Esophagus muscularis mucosa (tissue), 4 donors: ENCODE results near the gene RGS19. TPM values are rescaled to one million over a fixed set of nuclear protein-coding genes. Genes with fewer than 3 reads are reported as not detected.

Experiments used
- DNase-seq: peaks from one replicate; pipeline ENCODE4 v3.0.0-alpha.2; 2017; ENCODE audit errors: extremely low spot score
- H3K27ac ChIP-seq, 4 donors: fragments of 200-600 bp; sonication (generic); replicated peaks in 1 of 4; 1 replicate in 3 of 4; 2 replicates in 1 of 4; pipeline ENCODE4 v1.5.1; 2016 to 2019; ENCODE audit warnings: mild to moderate bottlenecking in 1 of 4
- H3K27me3 ChIP-seq, 4 donors: fragments of 200-600 bp; sonication (generic); one replicate each; pipeline versions ENCODE4 v1.5.1 to v1.6.0; 2016 to 2019
- H3K36me3 ChIP-seq, 4 donors: fragments of 200-600 bp; sonication (generic); one replicate each; pipeline ENCODE4 v1.5.1; 2016 to 2019
- H3K4me1 ChIP-seq, 4 donors: fragments of 200-600 bp; sonication (generic); one replicate each; pipeline ENCODE4 v1.5.1; 2016 to 2019
- H3K4me3 ChIP-seq, 4 donors: fragments of 200-600 bp; sonication (generic); 1 replicate in 2 of 4; 2 replicates in 2 of 4; pipeline ENCODE4 v1.5.1; 2016 to 2019; ENCODE audit warnings: mild to moderate bottlenecking in 4 of 4, moderate library complexity in 1 of 4
- H3K9me3 ChIP-seq, 4 donors: fragments of 200-600 bp; sonication (generic); 1 replicate in 3 of 4; 2 replicates in 1 of 4; pipeline ENCODE4 v1.5.1; 2016 to 2019
- CTCF ChIP-seq, 3 experiments: fragments of 200-600 bp in 2 of 3; fragments of 450-650 bp in 1 of 3; sonication (generic) in 2 of 3; IDR thresholded peaks; one replicate each; pipeline ENCODE4 v1.5.1; 2017 to 2019; ENCODE audit warnings: antibody characterized with exemption in 3 of 3, mild to moderate bottlenecking in 2 of 3, moderate library complexity in 1 of 3
- EP300 ChIP-seq: sonication (generic); formaldehyde crosslinking; IDR thresholded peaks from one replicate; pipeline ENCODE4 v1.6.1; 2017; ENCODE audit warnings: antibody characterized with exemption
- POLR2A ChIP-seq: fragments of 450-650 bp; IDR thresholded peaks from one replicate; pipeline ENCODE4 v1.6.1; 2017; ENCODE audit warnings: antibody characterized with exemption, moderate library complexity, mild to moderate bottlenecking, low read depth
- POLR2AphosphoS5 ChIP-seq, 2 donors: sonication (generic); formaldehyde crosslinking; IDR thresholded peaks; one replicate each; pipeline ENCODE4 v1.6.1; 2017; ENCODE audit warnings: antibody characterized with exemption in 2 of 2
- WGBS: methylation state at CpG from one replicate; pipeline ENCODE4 v1.1.5; 2018; 5-methylcytosine and 5-hydroxymethylcytosine counted together
- intact Hi-C: fragments of 100-400 bp; cut with DNase I; formaldehyde crosslinking; loops from one replicate; pipeline ENCODE4 v1.15.1; 2023
- total RNA-seq, 4 donors: library from RNA; depleted of rRNA; stranded (reverse); fragments of >200 nt; gene quantifications; one replicate each; pipeline versions ENCODE4 v1.1.0 to v1.2.1, GENCODE V29; 2016

Gene RGS19
- total RNA-seq, 4 donors from 2014 or later: 11.4 to 17.7 (median 12.7) TPM

GRCh38 chr20:64100566-64100888 is 21.2 kb upstream of the RGS19 start:
- peaks cover 0 to 89% (median 21%) of the 10 kb centered on the region in 4 donors for H3K27me3 ChIP-seq
- TF ChIP-seq POLR2AphosphoS5 (IDR thresholded peaks at IDR 0.05): no peak
- no peak for TF ChIP-seq CTCF (IDR thresholded peaks at IDR 0.05)
- no peak for TF ChIP-seq POLR2A
- TF ChIP-seq EP300: no peak
- no peaks in the 10 kb centered on the region for H3K9me3 ChIP-seq
- 74% methylated on average over 3 of the region's 4 CpGs for WGBS
- H3K27ac ChIP-seq: no peak overlapping the region
- peaks cover 0 to 6% (median 0%) of the 10 kb centered on the region in 4 donors for H3K36me3 ChIP-seq
- H3K4me3 ChIP-seq: no peak overlapping the region
- H3K4me1 ChIP-seq: peaks cover 9 to 15% (median 12%) of the 10 kb centered on the region in 4 donors
- no peak for DNase-seq
- intact Hi-C loops: no loop called here

GRCh38 chr20:64099880-64100565 is 20.7 kb upstream of the RGS19 start:
- WGBS: 78% methylated on average over 8 of the region's 14 CpGs

GRCh38 chr20:64099086-64099786 is 19.9 kb upstream of the RGS19 start:
- Histone ChIP-seq H3K36me3 (peaks cover 0 to 6% (median 0%) of the 10 kb centered on the region in 4 donors), H3K4me3 (no peak overlapping the region), H3K27ac (no peak overlapping the region), H3K27me3 (peaks cover 0 to 82% (median 21%) of the 10 kb centered on the region in 4 donors), H3K9me3 (no peaks in the 10 kb centered on the region), H3K4me1 (peaks cover 9 to 15% (median 12%) of the 10 kb centered on the region in 4 donors)
- no peak for TF ChIP-seq EP300
- TF ChIP-seq POLR2AphosphoS5 (IDR thresholded peaks at IDR 0.05): no peak
- no peak for TF ChIP-seq POLR2A
- TF ChIP-seq CTCF (IDR thresholded peaks at IDR 0.05): no peak
- DNase-seq: no peak
- WGBS: 80% methylated on average over 8 of the region's 21 CpGs
- intact Hi-C loops: no loop called here

More at GRCh38 chr20:64099880-64100565, 20.7 kb upstream of the RGS19 start:
- TF ChIP-seq EP300 (no peak), POLR2AphosphoS5 (IDR thresholded peaks at IDR 0.05) (no peak), CTCF (IDR thresholded peaks at IDR 0.05) (no peak), POLR2A (no peak)
- Histone ChIP-seq H3K36me3 (peaks cover 0 to 6% (median 0%) of the 10 kb centered on the region in 4 donors), H3K4me3 (no peak overlapping the region), H3K9me3 (no peaks in the 10 kb centered on the region), H3K4me1 (peaks cover 9 to 15% (median 12%) of the 10 kb centered on the region in 4 donors), H3K27me3 (peaks cover 0 to 90% (median 21%) of the 10 kb centered on the region in 4 donors), H3K27ac (no peak overlapping the region)
- intact Hi-C loops: no loop called here
- no peak for DNase-seq

DNA sequence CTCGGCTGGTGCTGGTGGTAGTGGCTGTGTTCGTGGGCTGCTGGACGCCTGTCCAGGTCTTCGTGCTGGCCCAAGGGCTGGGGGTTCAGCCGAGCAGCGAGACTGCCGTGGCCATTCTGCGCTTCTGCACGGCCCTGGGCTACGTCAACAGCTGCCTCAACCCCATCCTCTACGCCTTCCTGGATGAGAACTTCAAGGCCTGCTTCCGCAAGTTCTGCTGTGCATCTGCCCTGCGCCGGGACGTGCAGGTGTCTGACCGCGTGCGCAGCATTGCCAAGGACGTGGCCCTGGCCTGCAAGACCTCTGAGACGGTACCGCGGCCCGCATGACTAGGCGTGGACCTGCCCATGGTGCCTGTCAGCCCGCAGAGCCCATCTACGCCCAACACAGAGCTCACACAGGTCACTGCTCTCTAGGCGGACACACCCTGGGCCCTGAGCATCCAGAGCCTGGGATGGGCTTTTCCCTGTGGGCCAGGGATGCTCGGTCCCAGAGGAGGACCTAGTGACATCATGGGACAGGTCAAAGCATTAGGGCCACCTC is 19.2 kb upstream of the RGS19 start:
- peaks cover 9 to 15% (median 12%) of the 10 kb centered on the region in 4 donors for H3K4me1 ChIP-seq
- peaks cover 0 to 6% (median 0%) of the 10 kb centered on the region in 4 donors for H3K36me3 ChIP-seq
- H3K9me3 ChIP-seq: no peaks in the 10 kb centered on the region
- intact Hi-C loops: no loop called here
- H3K4me3 ChIP-seq: no peak overlapping the region
- 93% methylated on average over 24 of the region's 28 CpGs for whole genome bisulfite sequencing
- no peak for DNase-seq
- no peak overlapping the region for H3K27ac ChIP-seq
- peaks cover 0 to 75% (median 21%) of the 10 kb centered on the region in 4 donors for H3K27me3 ChIP-seq
- TF ChIP-seq POLR2A (no peak), POLR2AphosphoS5 (IDR thresholded peaks at IDR 0.05) (no peak), EP300 (no peak)

DNA sequence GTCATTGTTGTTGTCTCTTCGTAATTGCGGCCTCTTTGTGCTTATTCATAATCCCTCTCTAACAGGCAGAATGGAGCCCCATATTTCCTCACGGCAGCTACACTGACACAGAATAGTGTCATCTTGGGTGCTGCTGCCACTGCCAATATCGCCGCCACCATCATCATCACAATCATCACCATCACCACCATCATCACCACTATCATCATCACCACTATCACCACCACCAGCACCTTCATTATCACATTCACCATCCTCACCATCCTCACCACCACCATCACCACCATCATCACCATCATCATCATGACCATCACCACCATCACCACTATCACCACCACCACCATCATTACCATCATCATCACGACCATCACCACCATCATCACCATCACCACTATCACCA is 17.2 kb upstream of the RGS19 start:
- Histone ChIP-seq H3K9me3 (no peaks in the 10 kb centered on the region), H3K36me3 (peaks cover 0 to 6% (median 0%) of the 10 kb centered on the region in 4 donors), H3K27me3 (peaks cover 0 to 72% (median 7%) of the 10 kb centered on the region in 4 donors), H3K27ac (no peak overlapping the region), H3K4me3 (no peak overlapping the region), H3K4me1 (peaks cover 0 to 1% (median 0%) of the 10 kb centered on the region in 4 donors)
- TF ChIP-seq POLR2AphosphoS5 (IDR thresholded peaks at IDR 0.05) (no peak), POLR2A (no peak), EP300 (no peak), CTCF (IDR thresholded peaks at IDR 0.05) (no peak)
- intact Hi-C loops: no loop called here
- WGBS: 97% methylated on average over 6 of the region's 6 CpGs
- no peak for DNase-seq
